ENCODE data around the gene ADAMTS6.
A peak's percentile ranks its signal among the peaks of the same experiment; 100 is the strongest.
"Not testable (repeated sequence)": the region's sequence is repeated elsewhere in the genome, so short reads cannot be mapped to it uniquely, and the experiment has no call there.

Gene ADAMTS6

DNA sequence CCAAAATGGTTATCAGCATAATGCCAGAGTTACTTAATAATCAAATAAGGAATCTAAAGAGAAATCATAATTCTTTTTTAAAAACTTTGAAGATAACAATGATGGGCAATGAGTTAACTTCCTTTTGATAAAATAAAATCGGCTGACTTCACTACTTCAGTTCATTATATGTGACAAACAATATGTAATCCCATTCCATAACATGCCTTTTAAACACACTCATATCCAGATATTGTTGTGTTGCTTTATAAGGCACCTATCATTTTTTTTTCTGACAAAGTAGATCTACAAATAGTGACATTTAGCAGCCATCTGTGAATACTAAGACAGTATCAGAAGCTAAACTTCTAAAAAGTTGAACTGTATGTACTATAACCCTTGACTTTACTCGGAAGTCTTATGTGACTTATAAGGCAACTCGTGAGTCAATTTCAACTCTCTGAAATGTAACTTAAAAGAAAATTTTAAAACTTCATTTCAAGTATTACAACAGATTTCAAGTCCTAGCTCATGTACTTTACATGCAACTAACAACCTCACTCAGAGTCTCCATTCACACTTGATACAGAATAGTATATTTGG is 7.5 kb downstream of the ADAMTS6 start:
- no peak for DNase-seq

DNA sequence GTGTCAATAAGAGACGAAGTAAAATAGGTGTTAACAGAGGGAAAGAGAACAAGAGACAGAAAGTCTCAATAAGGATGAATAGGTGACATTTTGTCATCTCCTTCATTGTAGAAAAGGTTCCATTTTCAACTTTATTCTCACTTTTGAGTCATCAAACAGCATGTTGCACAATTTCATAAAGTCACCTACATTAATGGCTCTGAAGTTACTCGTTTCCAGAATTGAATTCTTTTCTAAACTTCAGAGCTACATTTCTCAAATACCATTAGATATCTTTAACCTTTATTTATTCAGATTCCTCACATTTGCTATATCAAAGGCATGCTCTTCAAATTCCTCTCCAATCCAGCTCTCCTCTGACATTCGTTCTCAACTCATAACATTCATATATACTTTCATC is 13.1 kb downstream of the ADAMTS6 start:
- DNase-seq: no peak

DNA sequence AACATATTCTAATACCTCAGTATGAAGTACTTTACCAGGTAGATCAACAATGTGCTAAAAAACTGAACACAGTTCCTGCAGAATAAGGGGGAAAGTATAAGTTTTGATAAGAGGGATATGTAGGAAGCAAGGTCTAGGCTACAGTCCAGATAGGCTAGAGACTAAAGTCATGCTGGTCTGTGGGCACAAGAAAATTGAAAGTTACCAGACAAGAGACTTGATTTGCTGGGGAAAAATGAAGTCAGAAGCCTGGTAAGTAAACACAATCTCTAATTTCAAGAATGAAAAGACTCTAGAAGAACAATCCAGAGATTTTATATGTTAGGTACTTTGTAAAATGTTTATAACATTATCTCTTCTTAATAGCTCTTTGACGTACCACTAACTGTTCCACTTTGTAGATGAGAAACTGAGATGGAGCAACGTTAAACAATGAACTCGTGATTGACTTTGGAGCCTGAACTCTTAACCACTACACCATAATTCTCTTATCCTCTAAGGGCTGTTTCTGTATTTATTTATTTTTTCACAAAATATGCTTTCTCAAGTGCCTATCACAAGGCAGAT is 19.5 kb downstream of the ADAMTS6 start:
- DNase-seq: no peak

- no peak for DNase-seq
Observed at GRCh38 chr5:65461490-65461889, 20.2 kb downstream of the ADAMTS6 start.

GRCh38 chr5:65459995-65460394 is 21.7 kb downstream of the ADAMTS6 start:
- no peak for DNase-seq

DNA sequence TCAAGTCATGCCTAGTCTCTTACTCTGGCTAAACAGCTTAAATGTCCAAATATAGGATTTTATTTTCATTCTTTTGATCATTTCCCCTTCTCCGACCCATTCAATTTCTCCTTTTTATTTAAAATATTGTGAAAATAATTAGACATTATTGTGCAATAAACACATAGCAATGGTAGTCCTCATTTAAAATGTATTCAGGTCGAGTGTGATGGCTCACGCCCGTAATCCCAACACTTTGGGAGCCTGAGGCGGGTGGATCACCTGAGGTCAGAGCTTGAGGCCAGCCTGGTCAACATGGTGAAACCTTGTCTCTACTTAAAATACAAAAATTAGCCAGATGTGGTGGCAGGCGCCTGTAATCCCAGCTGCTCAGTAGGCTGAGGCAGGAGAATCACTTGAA is 26.7 kb downstream of the ADAMTS6 start:
- no peak for DNase-seq

DNA sequence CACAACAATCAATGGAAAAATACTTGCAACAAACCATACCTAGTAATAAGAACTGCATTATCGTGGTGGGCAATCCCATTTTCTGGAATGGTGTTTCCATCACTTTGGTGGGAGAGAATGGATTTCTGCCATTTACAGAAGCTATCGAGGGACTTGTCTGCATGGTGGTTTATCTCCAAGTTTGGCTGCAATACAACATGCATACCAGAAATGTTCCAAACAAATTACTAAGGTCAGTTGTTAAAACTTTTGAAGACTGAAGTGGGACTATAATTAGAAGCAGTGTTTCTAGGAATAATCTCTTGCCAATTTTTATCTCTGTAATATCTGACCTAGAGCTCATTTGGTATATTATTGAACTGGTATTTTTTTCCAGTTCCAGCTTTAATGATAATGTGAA is 30.3 kb downstream of the ADAMTS6 start:
- no peak for DNase-seq

GRCh38 chr5:65446682-65447081 is 35.0 kb downstream of the ADAMTS6 start:
- DNase-seq: no peak

DNA sequence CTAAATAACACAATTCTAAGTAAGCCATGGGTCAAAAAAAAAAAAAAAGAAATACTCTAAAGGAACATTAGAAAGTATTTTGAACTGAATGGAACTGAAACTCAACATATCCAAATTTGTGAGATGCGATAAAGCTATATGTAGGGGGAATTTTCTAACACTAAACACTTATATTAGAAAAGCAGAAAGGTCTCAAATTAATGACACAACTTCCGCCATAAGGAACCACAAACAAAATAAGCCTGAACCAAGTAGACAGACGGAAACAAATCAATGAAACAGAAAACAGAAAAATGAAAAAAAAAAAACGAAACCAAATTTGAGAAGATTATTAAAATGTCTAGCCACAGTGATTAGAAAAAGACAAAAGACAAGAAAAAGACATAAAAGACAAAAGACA is 39.9 kb downstream of the ADAMTS6 start:
- no peak for DNase-seq

GRCh38 chr5:65440456-65440855 is 41.3 kb downstream of the ADAMTS6 start:
- DNase-seq: peak; percentile 45

GRCh38 chr5:65434122-65434521 is 47.6 kb downstream of the ADAMTS6 start:
- DNase-seq: no peak

DNA sequence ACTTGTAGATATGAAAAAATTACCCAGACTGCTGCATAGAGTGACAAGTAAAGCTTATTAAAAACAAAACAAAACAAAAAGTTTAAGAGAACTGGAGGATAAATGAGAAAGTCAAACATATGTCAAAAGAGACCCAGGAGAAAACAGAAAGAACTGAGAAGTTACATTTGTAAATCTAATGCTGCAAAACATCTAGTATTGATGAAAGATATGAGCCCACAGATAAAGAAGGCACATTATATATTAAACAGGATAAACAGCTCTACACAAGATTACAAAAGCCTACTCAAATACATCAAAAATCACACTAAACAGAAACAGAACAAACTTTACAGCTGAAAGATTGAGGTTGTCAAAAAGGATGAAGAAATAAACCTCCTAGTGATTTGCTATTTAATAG is 55.1 kb downstream of the ADAMTS6 start:
- DNase-seq: no peak

- no peak for DNase-seq
Observed at GRCh38 chr5:65423623-65424022, 58.1 kb downstream of the ADAMTS6 start.

- no peak for DNase-seq
Observed at GRCh38 chr5:65418661-65419060, 63.1 kb downstream of the ADAMTS6 start.

- DNase-seq: no peak
Observed at GRCh38 chr5:65413822-65414221, 67.9 kb downstream of the ADAMTS6 start.

DNA sequence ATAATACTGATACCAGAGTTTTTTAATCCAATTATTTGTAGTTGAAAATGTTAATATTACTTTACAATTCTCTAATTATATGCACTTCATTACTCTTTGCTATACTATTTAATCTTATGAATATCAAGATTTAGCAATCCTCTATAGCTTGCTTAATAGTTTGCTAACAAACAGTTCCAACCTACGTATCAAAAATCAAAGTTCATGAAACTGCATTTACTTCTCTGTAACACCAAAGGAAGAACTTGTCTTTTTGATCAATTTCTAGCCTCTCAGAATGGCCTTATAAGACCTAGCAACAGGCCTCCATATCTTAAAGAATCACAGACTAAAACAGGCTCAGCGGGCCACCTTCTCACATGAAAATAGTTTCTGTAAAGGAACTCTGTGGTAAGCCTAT is 68.9 kb downstream of the ADAMTS6 start:
- no peak for DNase-seq

DNA sequence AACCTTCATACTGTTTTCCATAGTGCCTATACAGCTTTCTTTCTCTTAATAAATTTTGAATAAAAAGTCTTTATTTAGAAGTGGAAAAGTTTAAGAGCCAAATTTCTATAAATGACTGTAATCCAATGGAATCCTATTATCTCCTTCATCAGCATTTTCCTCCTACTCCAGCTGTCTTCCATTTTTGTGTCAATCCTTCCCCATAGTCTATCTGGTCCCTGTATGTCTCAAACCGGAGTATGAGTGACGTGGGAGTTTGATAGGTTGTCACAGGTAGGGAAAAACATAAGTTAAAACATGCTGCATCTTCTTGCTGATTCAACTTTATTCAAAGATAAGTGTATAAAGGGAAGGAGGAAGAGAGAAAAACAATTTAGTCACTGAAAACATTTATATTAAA is 70.4 kb downstream of the ADAMTS6 start:
- no peak for DNase-seq

DNA sequence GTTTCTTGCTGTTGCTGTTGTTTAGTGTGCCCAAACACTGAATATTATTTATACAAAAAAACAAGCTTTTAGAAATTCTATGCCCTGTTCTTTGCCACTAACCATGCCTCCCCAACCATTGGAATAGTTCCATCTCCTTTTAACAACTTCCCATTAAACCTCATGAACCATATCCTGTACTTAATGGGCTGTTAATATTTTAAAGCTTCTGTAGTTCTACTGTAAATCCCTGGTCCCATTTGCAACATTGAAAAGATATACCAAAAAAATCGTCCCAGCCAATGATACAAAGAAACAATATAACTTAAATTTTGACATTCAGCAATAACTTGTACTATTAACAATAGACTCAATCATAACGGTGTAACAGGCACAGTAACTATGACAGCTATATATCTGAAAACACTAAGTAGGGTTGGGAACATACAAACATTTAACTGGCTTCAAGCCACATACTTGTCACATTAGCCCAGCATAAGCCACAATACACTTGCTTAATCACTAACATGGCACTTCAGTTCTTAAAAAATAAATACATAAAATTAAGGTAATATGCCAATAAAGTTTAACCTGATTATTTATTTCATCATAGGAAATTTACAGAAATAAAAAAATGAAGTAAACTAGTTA is 86.1 kb downstream of the ADAMTS6 start:
- DNase-seq: no peak

DNA sequence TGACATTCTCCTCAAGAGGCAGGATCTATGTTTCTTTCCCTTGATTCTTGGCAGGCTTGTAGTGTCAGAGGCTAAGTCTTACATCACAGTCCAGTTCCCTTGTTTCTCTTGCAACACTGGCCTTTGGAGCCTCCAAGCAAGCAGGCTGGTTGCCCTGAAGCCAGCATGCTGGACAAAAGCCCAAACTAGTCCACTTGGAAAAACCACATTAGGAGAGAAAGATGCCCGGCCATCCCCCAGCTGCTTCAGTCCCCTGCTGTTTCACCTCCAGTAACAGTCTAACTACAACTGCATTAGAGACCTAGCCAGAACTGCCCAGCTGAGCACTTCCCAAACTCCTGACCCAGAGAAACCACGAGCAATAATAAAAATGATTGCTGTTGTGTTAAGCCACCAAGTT is 87.6 kb downstream of the ADAMTS6 start:
- no peak for DNase-seq

- DNase-seq: no peak
Observed at GRCh38 chr5:65391591-65391990, 90.1 kb downstream of the ADAMTS6 start.

- no peak for DNase-seq
Observed at GRCh38 chr5:65390208-65390607, 91.5 kb downstream of the ADAMTS6 start.

DNA sequence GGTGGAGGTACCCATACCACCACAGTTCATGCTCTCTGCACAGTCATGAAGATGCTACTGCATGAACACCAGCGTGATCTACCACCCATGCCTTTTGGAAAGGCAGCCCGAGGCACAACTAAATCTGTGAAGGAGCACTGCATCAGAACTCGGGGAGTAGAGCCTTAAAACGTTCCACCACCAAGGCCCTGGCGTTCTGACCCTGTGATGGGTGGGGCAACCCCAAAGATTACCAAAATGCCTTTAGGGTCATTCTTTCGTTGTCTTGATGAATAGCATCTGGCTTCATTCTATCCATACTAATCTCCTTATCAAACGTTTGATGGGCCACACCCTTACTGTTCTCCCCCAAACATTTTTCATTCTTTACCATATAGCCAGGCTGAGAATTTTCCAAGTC is 97.9 kb downstream of the ADAMTS6 start:
- DNase-seq: no peak

- no peak for DNase-seq
Observed at GRCh38 chr5:65382582-65382981, 99.1 kb downstream of the ADAMTS6 start.

- not testable (repeated sequence) for DNase-seq
Observed at GRCh38 chr5:65370505-65370904, 111.2 kb downstream of the ADAMTS6 start.

DNA sequence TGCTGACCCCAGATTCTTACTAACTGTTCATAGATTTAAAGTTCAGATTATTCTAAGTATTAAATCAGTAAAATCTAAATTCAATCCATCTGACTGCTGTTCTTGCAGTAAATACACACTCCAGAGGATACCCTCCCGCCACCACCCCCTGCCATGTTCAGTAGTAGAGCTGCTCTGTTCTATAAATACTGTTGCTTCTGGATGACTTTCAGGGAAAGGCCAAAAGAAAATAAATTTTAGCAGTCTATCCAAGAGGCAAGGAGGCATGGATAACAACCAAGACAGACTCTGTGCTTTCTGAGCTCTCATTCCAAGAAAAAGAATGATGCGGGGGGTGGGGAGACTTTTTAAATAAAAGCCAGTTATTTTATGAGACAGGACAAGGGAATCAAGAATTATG is 115.1 kb downstream of the ADAMTS6 start:
- no peak for DNase-seq
